Stomach (tissue), 9 donors: ENCODE measurements around the gene FBH1. TPM values are rescaled to one million over a fixed set of nuclear protein-coding genes. Genes with fewer than 3 reads are reported as not detected.
"Not testable (repeated sequence)": the region's sequence is repeated elsewhere in the genome, so short reads cannot be mapped to it uniquely, and the experiment has no call there.

Source experiments
- DNase-seq, 2 donors: peaks; one replicate each; pipeline versions ENCODE4 v3.0.0 to v3.0.0-alpha.2; 2013 to 2019
- H3K27ac ChIP-seq, 5 donors: fragments of 200-600 bp in 4 of 5; sonication (generic) in 4 of 5; one replicate each; pipeline ENCODE4 v1.5.1; 2013 to 2019; ENCODE audit warnings: mild to moderate bottlenecking in 1 of 5, moderate library complexity in 1 of 5
- H3K27me3 ChIP-seq, 3 donors: fragments of 200-600 bp; sonication (generic); one replicate each; pipeline ENCODE4 v1.5.1; 2017 to 2019; ENCODE audit warnings: mixed run types in 1 of 3
- H3K36me3 ChIP-seq, 4 donors: fragments of 200-600 bp; sonication (generic); 1 replicate in 3 of 4; 2 replicates in 1 of 4; pipeline ENCODE4 v1.5.1; 2016 to 2019
- H3K4me1 ChIP-seq, 4 donors: fragments of 200-600 bp; sonication (generic); one replicate each; pipeline ENCODE4 v1.5.1; 2016 to 2019
- H3K4me3 ChIP-seq, 4 donors: fragments of 200-600 bp; sonication (generic) in 3 of 4; one replicate each; pipeline ENCODE4 v1.5.1; 2016 to 2019; ENCODE audit warnings: mild to moderate bottlenecking in 1 of 4
- H3K9me3 ChIP-seq, 4 donors: fragments of 200-600 bp; sonication (generic); one replicate each; pipeline ENCODE4 v1.5.1; 2016 to 2019
- EP300 ChIP-seq: sonication (generic); formaldehyde crosslinking; IDR thresholded peaks from one replicate; pipeline ENCODE4 v1.6.1; 2017; ENCODE audit warnings: antibody characterized with exemption
- POLR2A ChIP-seq, 4 donors: fragments of 450-650 bp; IDR thresholded peaks; one replicate each; pipeline ENCODE4 v1.6.1; 2016; ENCODE audit warnings: antibody characterized with exemption in 4 of 4, control low read depth in 2 of 4, mild to moderate bottlenecking in 1 of 4, moderate library complexity in 1 of 4
- POLR2AphosphoS5 ChIP-seq, 3 donors: sonication (generic); formaldehyde crosslinking; IDR thresholded peaks; one replicate each; pipeline ENCODE4 v1.6.1; 2016; ENCODE audit warnings: antibody characterized with exemption in 3 of 3
- WGBS, 5 donors: extraction: QIAGEN DNeasy Blood & Tissue Kit in 3 of 5; methylation state at CpG; one replicate each; pipeline versions ENCODE4 v1.1.5 to v1.1.7; 2013 to 2018; 5-methylcytosine and 5-hydroxymethylcytosine counted together
- intact Hi-C: fragments of 100-400 bp; cut with DNase I; formaldehyde crosslinking; loops from one replicate; pipeline ENCODE4 v1.15.1; 2023; ENCODE audit warnings: low total_unique reads
- polyA plus RNA-seq, 3 donors: library from polyadenylated mRNA; stranded (reverse); fragments of 200-250 nt; gene quantifications; one replicate each; pipeline ENCODE4 v1.2.3, GENCODE V29; 2013
- total RNA-seq, 5 donors: library from RNA; depleted of rRNA; stranded (reverse); fragments of >200 nt; gene quantifications; one replicate each; pipeline versions ENCODE4 v1.1.0 to v1.2.3, GENCODE V29; 2014 to 2016
- TF ChIP-seq, protein P1 (sequence below), 7 experiments: fragments of 450-650 bp in 4 of 7; fragments of 200-600 bp in 3 of 7; sonication (generic) in 3 of 7; IDR thresholded peaks; one replicate each; pipeline ENCODE4 v1.5.1; 2016 to 2019; ENCODE audit warnings: antibody characterized with exemption in 7 of 7, control low read depth in 2 of 7, mild to moderate bottlenecking in 1 of 7
- donor health status: healthy with polysubstance abuse.
- donor health status: Bipolar disorder and iron deficiency.
- donor health status: healthy.

The FBH1 gene
- total and polyA plus RNA-seq, 8 donors, result 38.4 to 192 (median 53.3) TPM

DNA sequence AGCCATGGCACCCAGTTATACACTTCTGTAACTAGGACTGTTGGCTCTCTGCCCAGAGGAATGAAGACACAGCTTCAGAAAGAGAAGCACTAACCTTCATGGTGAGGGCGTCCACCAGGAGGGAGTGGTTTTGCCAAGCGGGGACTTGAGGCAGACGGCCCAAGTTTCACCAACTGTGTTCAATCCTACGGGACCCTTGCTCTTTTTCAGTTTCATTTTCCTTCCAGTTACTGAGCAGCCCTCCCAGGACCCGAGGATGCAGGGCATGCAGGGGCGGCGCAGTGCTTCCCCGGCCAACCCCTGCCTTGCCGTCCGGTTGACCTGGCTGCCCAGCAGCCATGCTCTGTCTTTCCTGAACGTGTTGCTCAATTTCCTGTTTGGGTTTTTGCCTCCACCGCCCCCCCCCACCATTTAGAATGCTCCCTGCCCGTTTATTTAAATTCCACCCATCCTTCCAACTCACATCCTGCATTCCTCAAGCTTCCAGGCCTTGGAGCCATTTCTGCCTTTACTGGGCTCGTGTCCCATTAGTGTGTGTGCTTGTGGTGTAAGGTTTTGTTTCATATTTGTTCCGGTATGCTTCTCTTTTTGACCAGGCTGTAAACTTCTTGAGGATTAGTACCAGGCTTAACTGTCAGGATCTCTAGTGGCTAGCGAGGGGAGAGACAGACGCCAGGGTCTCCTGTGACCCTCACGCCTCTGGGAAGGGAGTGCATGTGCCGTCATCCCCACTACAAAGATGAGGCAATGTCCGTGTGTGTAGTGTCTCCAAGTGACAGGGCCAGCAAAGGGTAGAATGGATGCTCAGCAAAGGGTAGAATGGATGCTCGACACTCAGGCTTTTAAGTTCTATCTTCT is 55.7 kb downstream of the FBH1 start:
- intact Hi-C loops, result no loop called here
- Histone ChIP-seq H3K27ac (peak overlapping the region; percentile 73 to 91 (median 88)), H3K27me3 (no peaks in the 10 kb centered on the region), H3K4me3 (peak overlapping the region; percentile 8 to 40 (median 19)), H3K4me1 (peaks cover 45 to 64% (median 53%) of the 10 kb centered on the region in 4 donors), H3K9me3 (no peaks in the 10 kb centered on the region), H3K36me3 (no peaks in the 10 kb centered on the region)
- 40 to 60% (median 49%) methylated on average over 21 of the region's 21 CpGs for WGBS, 5 donors
- DNase-seq, result peak; percentile 35 to 82
- TF ChIP-seq POLR2A (IDR thresholded peaks at IDR 0.05) (no peak), EP300 (no peak), POLR2AphosphoS5 (IDR thresholded peaks at IDR 0.05) (peak in 2 of 3 donors; percentile 50 to 58)
- TF ChIP-seq, protein P1, sequence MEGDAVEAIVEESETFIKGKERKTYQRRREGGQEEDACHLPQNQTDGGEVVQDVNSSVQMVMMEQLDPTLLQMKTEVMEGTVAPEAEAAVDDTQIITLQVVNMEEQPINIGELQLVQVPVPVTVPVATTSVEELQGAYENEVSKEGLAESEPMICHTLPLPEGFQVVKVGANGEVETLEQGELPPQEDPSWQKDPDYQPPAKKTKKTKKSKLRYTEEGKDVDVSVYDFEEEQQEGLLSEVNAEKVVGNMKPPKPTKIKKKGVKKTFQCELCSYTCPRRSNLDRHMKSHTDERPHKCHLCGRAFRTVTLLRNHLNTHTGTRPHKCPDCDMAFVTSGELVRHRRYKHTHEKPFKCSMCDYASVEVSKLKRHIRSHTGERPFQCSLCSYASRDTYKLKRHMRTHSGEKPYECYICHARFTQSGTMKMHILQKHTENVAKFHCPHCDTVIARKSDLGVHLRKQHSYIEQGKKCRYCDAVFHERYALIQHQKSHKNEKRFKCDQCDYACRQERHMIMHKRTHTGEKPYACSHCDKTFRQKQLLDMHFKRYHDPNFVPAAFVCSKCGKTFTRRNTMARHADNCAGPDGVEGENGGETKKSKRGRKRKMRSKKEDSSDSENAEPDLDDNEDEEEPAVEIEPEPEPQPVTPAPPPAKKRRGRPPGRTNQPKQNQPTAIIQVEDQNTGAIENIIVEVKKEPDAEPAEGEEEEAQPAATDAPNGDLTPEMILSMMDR (IDR thresholded peaks at IDR 0.05), result no peak

DNA sequence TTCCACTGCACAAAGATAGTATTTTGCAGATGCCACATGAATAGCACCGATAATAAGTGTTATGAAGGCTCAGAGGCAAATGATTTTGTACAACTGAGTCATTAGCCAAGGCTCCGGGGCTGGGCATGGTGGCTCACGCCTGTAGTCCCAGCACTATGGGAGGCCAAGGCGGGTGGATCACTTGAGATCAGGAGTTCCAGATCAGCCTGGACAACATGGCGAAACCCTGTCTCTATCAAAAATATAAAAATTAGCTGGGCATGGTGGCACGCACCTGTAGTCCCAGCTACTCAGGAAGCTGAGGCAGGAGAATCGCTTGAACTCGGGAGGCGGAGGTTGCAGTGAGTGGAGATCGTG is 56.4 kb downstream of the FBH1 start:
- H3K36me3 ChIP-seq, H3K27me3 ChIP-seq, DNase-seq, H3K9me3 ChIP-seq, intact Hi-C loops, H3K4me3 ChIP-seq: not testable (repeated sequence)
- Histone ChIP-seq H3K4me1 (peaks cover 47 to 70% (median 57%) of the 10 kb centered on the region in 4 donors), H3K27ac (peak overlapping the region; percentile 11 to 91 (median 88))
- WGBS, 5 donors, result 85 to 92% (median 90%) methylated on average over 10 of the region's 10 CpGs

DNA sequence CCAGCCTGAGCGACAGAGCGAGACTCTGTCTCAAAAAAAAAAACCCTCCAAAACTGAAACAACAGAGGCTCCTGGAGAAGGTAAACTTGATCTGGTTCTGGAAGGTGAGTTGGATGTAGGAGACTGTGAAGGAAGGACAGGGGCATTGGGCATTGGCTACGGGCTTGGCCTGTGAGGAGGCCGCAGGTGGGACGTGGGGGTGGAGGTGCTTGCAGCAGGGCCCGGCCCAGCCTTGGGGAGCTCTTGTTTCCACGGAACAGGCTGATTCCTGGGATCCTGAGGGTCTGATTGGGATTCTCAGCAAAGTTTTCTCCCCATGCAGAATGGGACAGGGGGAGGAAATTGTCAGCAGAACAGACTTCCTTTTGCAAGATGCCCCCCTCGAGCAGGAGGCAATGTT is 56.7 kb downstream of the FBH1 start:
- no peak for DNase-seq
- 85 to 95% (median 91%) methylated on average over 8 of the region's 8 CpGs for WGBS, 5 donors
- Histone ChIP-seq H3K9me3 (no peaks in the 10 kb centered on the region), H3K27me3 (no peaks in the 10 kb centered on the region), H3K4me1 (peaks cover 47 to 74% (median 61%) of the 10 kb centered on the region in 4 donors), H3K27ac (peak overlapping the region in 4 of 5 donors; percentile 85 to 91 (median 88)), H3K36me3 (peaks cover 0 to 2% (median 0%) of the 10 kb centered on the region in 4 donors), H3K4me3 (no peak overlapping the region)
- TF ChIP-seq EP300 (no peak), POLR2A (IDR thresholded peaks at IDR 0.05) (no peak), POLR2AphosphoS5 (IDR thresholded peaks at IDR 0.05) (no peak)
- TF ChIP-seq, protein P1 (IDR thresholded peaks at IDR 0.05), result no peak
- intact Hi-C loops, result no loop called here

DNA sequence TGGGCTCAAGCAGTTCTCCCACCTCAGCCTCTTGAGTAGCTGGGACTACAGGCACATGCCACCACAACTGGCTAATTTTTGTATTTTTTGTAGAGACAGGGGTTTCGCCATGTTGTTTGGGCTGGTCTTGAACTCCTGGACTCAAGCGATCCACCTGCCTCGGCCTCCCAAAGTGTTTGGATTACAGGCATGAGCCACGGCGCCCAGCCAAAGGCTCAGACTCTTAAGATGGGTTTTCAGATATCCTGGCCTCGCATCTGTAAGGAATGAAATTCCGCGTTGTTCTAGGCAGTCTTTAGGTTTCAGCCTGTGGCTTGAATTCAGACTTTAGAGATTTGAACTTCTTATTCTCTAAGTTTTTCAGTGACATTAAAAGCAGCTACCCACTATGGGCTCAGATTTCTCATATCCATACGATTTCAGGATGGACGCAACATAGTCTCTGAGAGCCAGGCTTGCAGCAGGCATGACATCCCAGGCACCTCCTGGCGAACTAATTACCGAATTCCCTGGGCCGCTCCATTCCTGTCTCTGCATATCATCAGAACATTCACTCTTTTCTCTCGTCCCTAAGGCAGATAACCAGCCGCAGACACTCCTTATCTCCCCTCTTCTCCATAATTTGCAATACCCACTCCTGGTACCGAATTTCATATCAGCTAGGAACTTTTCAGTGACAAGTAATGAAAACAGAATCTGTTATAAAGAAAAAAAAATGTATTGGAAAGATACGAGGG is 57.6 kb downstream of the FBH1 start:
- Histone ChIP-seq H3K27me3 (no peaks in the 10 kb centered on the region), H3K4me1 (peaks cover 47 to 82% (median 65%) of the 10 kb centered on the region in 4 donors), H3K9me3 (no peaks in the 10 kb centered on the region), H3K27ac (peak overlapping the region; percentile 9 to 91 (median 88)), H3K4me3 (no peak overlapping the region), H3K36me3 (peaks cover 0 to 11% (median 4%) of the 10 kb centered on the region in 4 donors)
- TF ChIP-seq POLR2AphosphoS5 (IDR thresholded peaks at IDR 0.05) (no peak), POLR2A (IDR thresholded peaks at IDR 0.05) (no peak), EP300 (no peak)
- 92 to 96% (median 94%) methylated on average over 17 of the region's 17 CpGs for WGBS, 5 donors
- no peak for DNase-seq
- intact Hi-C loops, result no loop called here

DNA sequence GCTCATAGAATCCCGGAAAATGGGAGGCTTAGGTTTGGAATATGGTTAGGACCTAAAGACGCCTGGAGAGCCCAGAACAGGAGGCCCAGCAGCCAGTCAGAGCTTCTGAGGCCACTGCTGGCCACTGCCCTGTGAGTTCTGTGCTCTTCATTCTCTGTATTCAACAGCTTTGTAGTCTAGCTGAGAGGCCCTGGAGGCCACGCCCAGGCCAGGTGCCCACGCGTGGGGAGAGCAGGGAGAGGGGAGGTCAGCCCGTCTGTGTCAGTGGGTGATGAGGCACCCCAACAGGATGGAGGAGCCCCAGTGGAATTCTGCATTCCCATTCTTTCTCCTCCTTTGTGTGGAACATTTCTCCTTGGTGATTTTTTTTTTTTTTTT is 58.2 kb downstream of the FBH1 start:
- H3K36me3 ChIP-seq, result peaks cover 5 to 16% (median 10%) of the 10 kb centered on the region in 4 donors
- intact Hi-C loops, result no loop called here
- no peak overlapping the region for H3K4me3 ChIP-seq
- no peak for DNase-seq
- peak overlapping the region in 1 of 5 donors; percentile 2 for H3K27ac ChIP-seq
- no peaks in the 10 kb centered on the region for H3K27me3 ChIP-seq
- TF ChIP-seq EP300, result no peak
- TF ChIP-seq POLR2AphosphoS5 (IDR thresholded peaks at IDR 0.05), result no peak
- TF ChIP-seq, protein P1 (IDR thresholded peaks at IDR 0.05), result no peak
- no peak for TF ChIP-seq POLR2A (IDR thresholded peaks at IDR 0.05)
- WGBS, 5 donors, result 83 to 91% (median 89%) methylated on average over 6 of the region's 6 CpGs
- no peaks in the 10 kb centered on the region for H3K9me3 ChIP-seq
- H3K4me1 ChIP-seq, result peaks cover 45 to 80% (median 63%) of the 10 kb centered on the region in 4 donors
